Ovary (tissue), 9 donors: ENCODE measurements around the gene RAET1E. TPM values are rescaled to one million over a fixed set of nuclear protein-coding genes. Genes with fewer than 3 reads are reported as not detected.

Experiments
- DNase-seq, 5 donors: peaks; one replicate each; pipeline ENCODE4 v3.0.0-alpha.2; 2019 to 2020
- H3K27ac ChIP-seq, 2 donors: fragments of 200-600 bp; one replicate each; pipeline versions ENCODE4 v1.5.1 to v1.8.0; 2019 to 2022
- H3K27me3 ChIP-seq: fragments of 200-600 bp; one replicate; pipeline ENCODE4 v1.8.0; 2022
- H3K36me3 ChIP-seq: fragments of 200-600 bp; sonication (generic); one replicate; pipeline ENCODE4 v1.5.1; 2019
- H3K4me1 ChIP-seq: one replicate; pipeline ENCODE4 v1.8.1; 2013; ENCODE audit warnings: mild to moderate bottlenecking, moderate library complexity; ENCODE audit not compliant: insufficient read depth
- H3K4me3 ChIP-seq: fragments of 200-600 bp; sonication (generic); one replicate; pipeline ENCODE4 v1.5.1; 2017
- H3K9me3 ChIP-seq, 2 donors: fragments of 200-600 bp in 1 of 2; sonication (generic) in 1 of 2; one replicate each; pipeline versions ENCODE4 v1.5.1 to v1.8.1; 2013 to 2019; ENCODE audit warnings: mild to moderate bottlenecking in 1 of 2, moderate library complexity in 1 of 2
- EP300 ChIP-seq: sonication (generic); formaldehyde crosslinking; IDR thresholded peaks from one replicate; pipeline ENCODE4 v1.6.1; 2017; ENCODE audit warnings: antibody characterized with exemption
- POLR2A ChIP-seq: fragments of 450-650 bp; IDR thresholded peaks from one replicate; pipeline ENCODE4 v1.6.1; 2017; ENCODE audit warnings: antibody characterized with exemption, mild to moderate bottlenecking, moderate library complexity
- WGBS, 3 donors: extraction: QIAGEN DNeasy Blood & Tissue Kit in 1 of 3; methylation state at CpG; one replicate each; pipeline versions ENCODE4 v1.1.5 to v1.1.7; 2013 to 2017; 5-methylcytosine and 5-hydroxymethylcytosine counted together
- intact Hi-C, 4 donors: fragments of 100-400 bp; cut with DNase I; formaldehyde crosslinking; loops; one replicate each; pipeline versions ENCODE4 v1.11.0 to v1.15.1; 2022 to 2023
- polyA plus RNA-seq, 2 donors: library from polyadenylated mRNA; stranded (reverse); fragments of 200-250 nt in 1 of 2; fragments of 350-450 nt in 1 of 2; fragmentation: Illumina TruSeq in 1 of 2; extraction: RNeasy Lipid Tissue Mini Kit (QIAGEN cat#74804) in 1 of 2; gene quantifications; one replicate each; pipeline ENCODE4 v1.2.3, GENCODE V29; 2013 to 2014
- total RNA-seq, 7 donors: library from RNA; depleted of rRNA in 2 of 7; stranded (reverse); fragments of >200 nt in 2 of 7; fragmentation: NEBNext Ultra II Directional in 3 of 7; extraction: Animal tissue kit (Norgen Biotek cat#: 25700) in 3 of 7; gene quantifications; one replicate each; pipeline versions ENCODE4 v1.1.0 to v1.2.4, GENCODE V29; 2016 to 2023
- TF ChIP-seq, protein P1 (sequence below), 3 donors: fragments of 450-650 bp in 2 of 3; fragments of 200-600 bp in 1 of 3; IDR thresholded peaks; one replicate each; pipeline versions ENCODE4 v1.5.1 to v1.8.0; 2016 to 2022; ENCODE audit warnings: antibody characterized with exemption in 3 of 3, mild to moderate bottlenecking in 1 of 3
- donor health status: DM: no; HTN: no; CAD: no; lungs with moderate emphysema.
- donor health status: DM: no; HTN: no; CAD: no.
- donor health status: Bipolar disorder and iron deficiency.
- donor health status: DM: yes; HTN: yes; CAD: no.
- donor health status: DM: no; HTN: no; CAD: no.
- donor health status: DM: yes; HTN: yes; CAD: no.

Gene RAET1E
- total and polyA plus RNA-seq, 9 donors: 0.11 to 0.69 (median 0.22) TPM; not detected in 3

DNA sequence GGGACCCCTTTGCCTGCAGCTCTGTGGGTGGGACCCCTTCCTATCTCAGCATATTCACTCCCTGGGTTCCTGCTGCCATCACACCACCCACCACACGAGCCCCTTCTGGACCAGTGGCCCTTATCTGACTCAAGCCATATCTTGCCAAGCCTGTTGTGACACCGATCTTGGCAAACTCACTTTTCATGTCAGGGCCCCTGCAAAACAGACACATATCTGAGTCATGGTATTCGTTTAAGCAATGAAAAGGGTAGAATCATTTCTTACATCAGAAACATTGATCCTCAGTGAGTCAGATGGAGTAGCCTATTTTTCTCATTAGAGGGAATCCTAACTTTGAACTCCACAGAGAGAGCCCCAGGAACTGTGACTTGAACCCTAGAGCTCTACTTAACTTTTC is 10.6 kb downstream of the RAET1E start:
- 76 to 87% (median 82%) methylated on average over 3 of the region's 3 CpGs for WGBS, 3 donors
- H3K4me3 ChIP-seq: no peak overlapping the region
- DNase-seq: no peak
- H3K36me3 ChIP-seq: no peaks in the 10 kb centered on the region
- H3K27ac ChIP-seq: no peak overlapping the region
- TF ChIP-seq POLR2A (no peak), EP300 (no peak)
- TF ChIP-seq, protein P1, sequence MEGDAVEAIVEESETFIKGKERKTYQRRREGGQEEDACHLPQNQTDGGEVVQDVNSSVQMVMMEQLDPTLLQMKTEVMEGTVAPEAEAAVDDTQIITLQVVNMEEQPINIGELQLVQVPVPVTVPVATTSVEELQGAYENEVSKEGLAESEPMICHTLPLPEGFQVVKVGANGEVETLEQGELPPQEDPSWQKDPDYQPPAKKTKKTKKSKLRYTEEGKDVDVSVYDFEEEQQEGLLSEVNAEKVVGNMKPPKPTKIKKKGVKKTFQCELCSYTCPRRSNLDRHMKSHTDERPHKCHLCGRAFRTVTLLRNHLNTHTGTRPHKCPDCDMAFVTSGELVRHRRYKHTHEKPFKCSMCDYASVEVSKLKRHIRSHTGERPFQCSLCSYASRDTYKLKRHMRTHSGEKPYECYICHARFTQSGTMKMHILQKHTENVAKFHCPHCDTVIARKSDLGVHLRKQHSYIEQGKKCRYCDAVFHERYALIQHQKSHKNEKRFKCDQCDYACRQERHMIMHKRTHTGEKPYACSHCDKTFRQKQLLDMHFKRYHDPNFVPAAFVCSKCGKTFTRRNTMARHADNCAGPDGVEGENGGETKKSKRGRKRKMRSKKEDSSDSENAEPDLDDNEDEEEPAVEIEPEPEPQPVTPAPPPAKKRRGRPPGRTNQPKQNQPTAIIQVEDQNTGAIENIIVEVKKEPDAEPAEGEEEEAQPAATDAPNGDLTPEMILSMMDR (IDR thresholded peaks at IDR 0.05): no peak
- no peaks in the 10 kb centered on the region for H3K27me3 ChIP-seq
- H3K4me1 ChIP-seq: peaks cover 2% of the 10 kb centered on the region
- no peaks in the 10 kb centered on the region for H3K9me3 ChIP-seq
- intact Hi-C loops: no loop called here

DNA sequence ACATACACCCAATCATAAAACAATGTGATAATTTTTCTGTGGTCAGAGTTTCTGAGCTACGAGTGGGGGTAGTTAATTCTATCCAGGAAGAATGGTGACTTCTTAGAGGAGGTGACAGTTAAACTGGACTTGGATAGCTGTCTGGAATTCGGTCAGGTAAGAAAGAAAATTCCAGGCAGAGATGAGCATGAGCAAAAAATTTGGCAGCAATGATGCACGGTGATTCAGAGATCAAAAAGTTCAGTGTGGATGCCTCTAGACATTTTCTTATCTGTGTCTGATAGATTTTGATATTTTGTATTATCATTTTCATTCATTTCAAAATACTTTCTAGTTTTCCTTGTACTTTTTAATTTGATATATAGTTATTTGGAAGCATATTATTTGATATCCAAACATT is 12.0 kb downstream of the RAET1E start:
- no peaks in the 10 kb centered on the region for H3K27me3 ChIP-seq
- TF ChIP-seq EP300: no peak
- H3K9me3 ChIP-seq: no peaks in the 10 kb centered on the region
- no peaks in the 10 kb centered on the region for H3K36me3 ChIP-seq
- H3K4me1 ChIP-seq: peaks cover 2% of the 10 kb centered on the region
- no peak overlapping the region for H3K4me3 ChIP-seq
- intact Hi-C loops: no loop called here
- H3K27ac ChIP-seq: no peak overlapping the region
- WGBS, 3 donors: 87 to 89% (median 88%) methylated on average over 3 of the region's 3 CpGs
- no peak for DNase-seq

DNA sequence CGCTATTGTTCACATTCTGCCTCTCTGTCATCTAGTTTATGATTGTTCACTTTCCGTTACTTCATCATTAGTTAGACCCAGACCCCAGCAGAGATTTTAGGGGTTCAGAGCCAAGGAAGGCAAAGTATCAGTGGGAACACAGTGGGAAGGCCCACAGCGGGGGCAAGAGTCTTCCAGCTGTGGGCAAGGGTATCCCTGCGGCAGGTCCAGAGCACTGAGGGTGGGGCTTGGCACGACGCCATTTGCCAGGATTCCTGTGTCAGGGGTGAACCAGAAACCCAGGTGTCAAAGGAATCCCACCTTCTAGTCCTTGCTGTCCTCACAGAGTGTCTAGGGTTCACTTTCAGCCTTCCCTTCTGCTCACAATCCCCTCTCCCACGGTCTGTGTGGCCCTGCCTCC is 13.3 kb downstream of the RAET1E start:
- TF ChIP-seq, protein P1 (IDR thresholded peaks at IDR 0.05): no peak
- TF ChIP-seq POLR2A (no peak), EP300 (no peak)
- Histone ChIP-seq H3K4me3 (no peak overlapping the region), H3K27me3 (no peaks in the 10 kb centered on the region), H3K9me3 (no peaks in the 10 kb centered on the region), H3K27ac (no peak overlapping the region), H3K4me1 (peaks cover 2% of the 10 kb centered on the region), H3K36me3 (no peaks in the 10 kb centered on the region)
- intact Hi-C loops: no loop called here
- no peak for DNase-seq
- WGBS, 3 donors: 61 to 80% (median 66%) methylated on average over 7 of the region's 7 CpGs

DNA sequence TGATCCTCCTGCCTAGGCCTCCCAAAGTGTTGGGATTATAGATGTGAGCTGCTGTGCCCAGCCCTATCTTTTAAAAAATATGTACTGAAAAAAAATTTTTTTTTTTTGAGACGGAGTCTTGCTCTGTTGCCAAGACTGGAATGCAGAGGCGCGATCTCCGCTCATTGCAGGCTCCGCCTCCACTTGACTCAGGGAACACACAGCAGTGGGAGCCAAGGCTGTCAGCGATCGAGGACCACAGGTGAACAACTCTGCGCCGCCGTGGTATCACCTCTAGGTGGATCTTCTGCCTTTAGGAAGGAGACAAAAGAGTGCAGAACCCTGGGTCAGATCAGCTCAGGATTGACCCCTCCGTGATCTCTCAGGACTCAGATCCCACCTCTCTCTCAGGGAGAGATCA is 13.7 kb downstream of the RAET1E start:
- no peak overlapping the region for H3K27ac ChIP-seq
- 11 to 30% (median 20%) methylated on average over 11 of the region's 11 CpGs for WGBS, 3 donors
- peaks cover 2% of the 10 kb centered on the region for H3K4me1 ChIP-seq
- no peak overlapping the region for H3K4me3 ChIP-seq
- H3K9me3 ChIP-seq: no peaks in the 10 kb centered on the region
- H3K27me3 ChIP-seq: no peaks in the 10 kb centered on the region
- intact Hi-C loops: no loop called here
- DNase-seq: peak; percentile 53 to 73 (median 62)
- TF ChIP-seq, protein P1 (IDR thresholded peaks at IDR 0.05): no peak
- TF ChIP-seq EP300 (no peak), POLR2A (no peak)
- no peaks in the 10 kb centered on the region for H3K36me3 ChIP-seq

DNA sequence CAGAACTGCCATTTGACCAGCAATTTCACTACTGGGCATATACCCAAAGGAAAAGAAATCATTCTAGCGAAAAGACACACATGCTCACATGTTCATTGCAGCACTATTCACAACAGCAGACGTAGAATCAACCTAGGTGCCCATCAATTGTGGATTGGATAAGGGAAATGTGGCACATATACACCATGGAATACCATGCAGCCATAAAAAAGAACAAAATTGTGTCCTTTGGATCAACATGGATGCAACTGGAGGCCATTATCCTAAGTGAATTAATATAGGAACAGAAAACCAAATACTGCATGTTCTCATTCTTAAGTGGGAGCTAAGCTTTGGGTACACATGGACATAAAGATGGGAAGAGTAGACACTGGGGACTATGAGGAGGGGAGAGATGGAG is 16.1 kb downstream of the RAET1E start:
- intact Hi-C loops: no loop called here
- Histone ChIP-seq H3K4me3 (no peak overlapping the region), H3K9me3 (no peaks in the 10 kb centered on the region), H3K27ac (no peak overlapping the region), H3K27me3 (no peaks in the 10 kb centered on the region), H3K4me1 (peaks cover 2% of the 10 kb centered on the region), H3K36me3 (no peaks in the 10 kb centered on the region)
- TF ChIP-seq, protein P1 (IDR thresholded peaks at IDR 0.05): no peak
- TF ChIP-seq EP300 (no peak), POLR2A (no peak)
- 92 to 95% (median 93%) methylated on average over 2 of the region's 2 CpGs for WGBS, 3 donors
- no peak for DNase-seq
